IPS-NIHi7 (cell line): ENCODE data around the gene FOXC2.

Experiments used
- DNase-seq: peaks from one replicate; pipeline ENCODE4 v3.0.0; 2012; ENCODE audit warnings: mixed read lengths; ENCODE audit errors: extremely low spot score

Gene FOXC2

DNA sequence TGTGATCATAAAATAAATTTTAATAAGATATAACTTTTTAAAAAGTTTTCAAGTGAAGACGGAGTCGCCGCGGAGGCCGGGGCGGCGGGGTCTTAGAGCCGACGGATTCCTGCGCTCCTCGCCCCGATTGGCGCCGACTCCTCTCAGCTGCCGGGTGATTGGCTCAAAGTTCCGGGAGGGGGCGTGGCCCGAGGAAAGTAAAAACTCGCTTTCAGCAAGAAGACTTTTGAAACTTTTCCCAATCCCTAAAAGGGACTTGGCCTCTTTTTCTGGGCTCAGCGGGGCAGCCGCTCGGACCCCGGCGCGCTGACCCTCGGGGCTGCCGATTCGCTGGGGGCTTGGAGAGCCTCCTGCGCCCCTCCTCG, at the start of gene FOXC2:
Gene FOXC2 (plus strand): TSS at position 229 of the 365 bp plus-strand sequence. CDS start 507 bp downstream, outside the sequence.
- DNase-seq, result peak; percentile 86

DNA sequence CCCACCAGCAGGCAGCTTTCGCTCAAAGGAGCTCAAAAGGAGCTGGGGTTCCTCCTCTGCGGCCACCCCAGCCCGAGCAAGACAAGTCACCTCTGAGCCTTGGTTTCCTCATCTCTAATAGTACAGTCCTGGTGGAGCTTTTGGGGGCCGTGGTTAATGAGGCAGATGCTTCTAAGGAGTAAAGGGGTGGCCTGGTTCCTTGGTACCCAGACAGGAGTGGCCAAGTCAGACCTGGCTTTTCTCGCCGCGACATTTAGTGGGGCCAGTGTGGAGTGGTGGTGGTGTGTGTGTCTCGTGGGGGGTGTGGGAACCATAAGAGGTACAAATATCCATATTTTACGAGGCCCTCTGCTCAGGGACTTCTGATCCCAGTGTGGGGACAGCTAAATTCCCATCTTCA, 49.6 kb upstream of the FOXC2 start:
- DNase-seq, result no peak

DNA sequence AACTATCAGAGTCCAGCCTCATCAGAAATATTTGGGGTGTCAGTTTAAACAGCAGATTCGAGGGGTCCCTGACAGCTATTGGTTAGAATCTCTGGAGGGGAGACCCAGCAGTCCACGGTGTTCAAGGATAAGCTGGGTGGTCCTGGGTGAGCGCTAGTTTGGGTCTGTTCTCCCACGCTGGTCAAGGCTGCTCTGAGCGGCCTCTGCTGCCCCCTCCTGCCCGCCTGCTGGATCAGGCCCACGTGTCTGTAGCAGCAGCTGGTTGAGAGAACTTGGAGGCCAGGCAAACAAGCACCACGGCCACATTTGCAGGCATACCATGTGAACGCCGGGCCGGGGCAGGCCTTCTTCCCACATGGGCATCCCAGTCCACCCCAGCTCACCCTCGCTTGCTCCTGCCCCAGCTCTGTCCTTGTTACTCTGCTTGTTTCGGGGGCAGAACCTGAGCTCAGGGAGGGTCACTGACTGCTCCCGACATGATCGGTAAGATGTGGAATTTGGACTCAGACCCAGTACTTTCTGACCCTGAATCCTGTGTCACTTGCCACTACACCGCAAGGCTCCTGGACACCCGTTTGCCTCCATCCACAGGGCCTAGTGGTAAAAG, 48.9 kb upstream of the FOXC2 start:
- peak; percentile 76 for DNase-seq

DNA sequence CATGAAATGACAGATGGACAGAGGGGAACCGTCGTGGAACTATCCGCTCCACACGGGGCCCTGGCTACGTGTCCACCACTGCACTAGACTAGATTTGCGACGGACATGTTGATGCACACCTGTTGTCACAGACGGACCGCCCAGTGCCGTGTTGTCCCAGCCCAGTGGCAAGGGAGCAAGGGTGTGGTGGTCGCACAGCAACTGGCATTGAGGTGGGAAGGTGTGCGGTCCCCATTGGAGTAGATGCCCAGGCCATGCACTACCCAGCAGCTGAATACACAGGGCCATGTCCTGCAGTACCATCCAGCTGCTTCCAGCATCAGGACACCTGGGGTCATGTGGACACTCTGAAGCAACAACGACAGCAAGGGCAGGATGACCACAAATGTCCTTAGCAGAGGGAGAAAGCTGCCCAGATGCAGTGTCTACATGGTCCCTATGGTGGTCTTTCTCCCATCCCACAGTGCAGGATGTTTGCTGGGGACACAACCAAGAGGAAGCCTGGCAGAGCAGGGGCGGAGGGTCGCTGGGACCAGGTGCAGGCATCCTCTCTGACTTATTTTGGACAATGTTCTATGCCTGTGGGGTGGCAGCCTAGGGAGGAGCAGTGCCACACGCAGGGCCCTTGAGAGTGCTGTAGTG, 47.5 kb upstream of the FOXC2 start:
- DNase-seq, result no peak

DNA sequence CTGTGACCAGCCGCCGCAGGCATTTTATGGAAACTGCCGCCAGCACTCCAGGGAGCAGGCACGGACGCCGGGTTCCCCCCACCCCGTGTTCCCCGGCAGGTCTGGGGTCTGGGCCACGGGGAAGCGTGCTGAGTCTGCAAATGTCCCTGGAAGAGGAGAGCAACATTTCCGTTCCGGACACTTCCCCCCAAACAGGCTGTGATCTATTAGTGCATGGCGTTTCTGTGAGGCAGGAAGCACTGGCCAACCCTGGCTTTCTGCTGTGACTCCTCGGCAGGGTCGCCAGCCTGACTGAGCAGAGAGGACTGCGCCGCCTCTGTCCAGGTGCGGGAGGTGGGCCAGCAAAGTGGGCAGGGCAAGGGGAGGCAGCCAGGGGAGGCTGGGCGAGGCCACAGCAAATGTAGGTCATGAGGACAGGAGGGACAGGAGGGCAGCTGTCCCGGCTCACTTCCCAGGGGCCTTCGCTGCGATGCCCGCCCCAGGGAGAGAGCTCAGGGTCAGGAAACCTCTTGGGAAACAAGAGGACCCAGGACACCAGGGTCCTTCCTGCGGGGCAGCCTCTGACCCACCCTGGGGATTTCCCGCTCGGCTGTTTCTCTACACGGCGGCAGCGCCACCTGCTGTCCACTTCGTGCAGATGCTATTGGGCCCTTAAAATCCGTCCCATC, 46.8 kb upstream of the FOXC2 start:
- DNase-seq, result peak; percentile 83

DNA sequence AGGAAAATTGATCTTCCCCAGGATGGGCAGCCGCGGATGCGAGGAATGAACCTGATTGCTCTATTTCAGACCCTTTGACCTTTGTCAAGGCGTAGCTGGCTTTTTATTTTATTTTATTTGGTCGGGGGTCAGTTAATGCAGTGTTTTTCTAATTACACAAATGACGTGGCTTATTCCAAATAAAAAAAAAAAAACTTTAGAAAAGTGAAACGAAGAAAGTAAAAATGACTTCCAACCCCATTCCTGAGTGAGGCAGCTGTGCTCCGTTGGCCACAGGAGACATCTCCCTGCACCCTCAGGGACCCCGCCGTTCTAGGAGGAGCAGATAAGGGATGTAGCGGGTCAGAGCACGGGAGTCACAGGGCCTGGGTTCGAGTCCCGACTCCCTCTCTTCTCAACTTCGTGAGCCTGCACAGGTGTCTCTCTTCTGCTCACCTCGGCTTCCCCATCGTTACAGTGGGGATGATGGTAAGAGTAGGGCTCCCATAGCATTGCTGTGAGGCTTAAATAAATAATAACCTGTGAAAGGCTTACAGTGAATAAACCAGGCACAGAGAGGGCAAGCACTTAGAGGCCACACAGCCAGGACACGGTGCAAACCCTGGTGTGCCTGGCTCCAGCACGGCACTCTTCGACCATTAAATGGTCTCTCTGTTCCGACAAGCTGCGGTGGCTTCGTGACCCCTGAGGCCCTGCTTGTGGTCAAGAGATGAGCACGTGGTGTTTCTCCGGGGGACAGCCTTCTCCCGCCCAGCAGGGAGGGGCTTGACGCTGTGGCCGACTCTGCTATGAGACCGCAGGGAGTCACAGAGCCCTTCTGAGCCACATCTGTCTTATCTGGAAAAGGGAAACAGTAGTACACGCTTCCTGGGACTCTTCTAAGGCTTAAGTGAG, 46.1 kb upstream of the FOXC2 start:
- no peak for DNase-seq

DNA sequence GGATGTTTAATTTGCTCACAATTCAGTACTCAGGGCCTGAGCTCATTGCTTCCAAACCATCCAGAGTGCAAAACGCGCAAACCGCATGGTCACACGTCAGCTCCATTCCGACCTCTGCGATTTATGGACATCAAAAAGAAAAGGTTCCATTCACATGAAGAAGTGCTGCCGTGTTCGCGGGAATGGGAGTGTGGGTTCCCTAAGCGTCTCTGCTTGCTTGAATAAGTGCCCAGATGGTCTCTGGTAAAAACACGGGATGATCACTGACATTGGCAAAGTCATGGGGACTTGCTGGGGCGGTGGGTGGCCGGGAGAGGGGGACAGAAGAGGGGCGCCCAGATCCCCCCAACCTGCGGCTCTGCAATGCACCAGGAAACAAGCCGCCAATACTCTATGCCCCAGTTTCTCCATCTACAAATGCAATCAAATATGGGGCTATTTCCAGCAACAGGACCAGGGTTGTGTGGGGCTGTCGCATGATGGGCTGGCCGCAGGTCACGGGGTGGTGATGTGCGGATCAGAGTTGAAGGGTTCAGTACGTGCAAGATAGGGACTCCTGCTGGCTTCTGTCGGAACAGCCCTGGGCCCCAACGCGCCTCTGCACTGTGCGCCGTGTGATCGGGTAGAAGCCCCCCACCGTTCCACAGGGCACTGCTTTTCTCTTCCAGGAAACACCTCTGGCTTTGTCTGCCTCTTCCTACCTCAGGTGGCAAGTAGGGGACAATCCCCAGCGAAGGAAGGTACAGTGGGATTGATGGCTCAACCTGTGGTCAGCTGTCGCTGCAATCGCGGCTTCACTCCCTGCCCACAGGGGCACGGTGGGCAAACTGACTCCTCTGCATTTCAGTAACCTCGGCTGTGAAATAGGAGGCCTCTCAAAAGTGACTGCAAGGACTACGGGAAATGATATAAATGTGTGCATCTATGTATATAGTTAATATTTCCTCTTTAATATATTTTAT, 45.1 kb upstream of the FOXC2 start:
- no peak for DNase-seq

DNA sequence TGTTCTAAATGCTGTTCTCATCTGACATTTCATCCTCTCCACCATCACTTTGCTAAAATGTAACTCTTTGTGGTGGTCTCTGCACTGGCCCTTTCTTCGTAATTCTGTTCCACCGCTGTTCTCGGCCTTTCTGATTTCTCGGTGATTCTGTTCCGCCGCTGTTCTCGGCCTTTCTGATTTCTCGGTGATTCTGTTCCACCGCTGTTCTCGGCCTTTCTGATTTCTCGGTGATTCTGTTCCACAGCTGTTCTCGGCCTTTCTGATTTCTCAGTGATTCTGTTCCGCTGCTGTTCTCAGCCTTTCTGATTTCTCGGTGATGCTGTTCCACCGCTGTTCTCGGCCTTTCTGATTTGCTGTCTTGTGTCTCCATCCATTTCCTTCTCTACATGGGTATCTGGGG, 44.0 kb upstream of the FOXC2 start:
- DNase-seq, result no peak

DNA sequence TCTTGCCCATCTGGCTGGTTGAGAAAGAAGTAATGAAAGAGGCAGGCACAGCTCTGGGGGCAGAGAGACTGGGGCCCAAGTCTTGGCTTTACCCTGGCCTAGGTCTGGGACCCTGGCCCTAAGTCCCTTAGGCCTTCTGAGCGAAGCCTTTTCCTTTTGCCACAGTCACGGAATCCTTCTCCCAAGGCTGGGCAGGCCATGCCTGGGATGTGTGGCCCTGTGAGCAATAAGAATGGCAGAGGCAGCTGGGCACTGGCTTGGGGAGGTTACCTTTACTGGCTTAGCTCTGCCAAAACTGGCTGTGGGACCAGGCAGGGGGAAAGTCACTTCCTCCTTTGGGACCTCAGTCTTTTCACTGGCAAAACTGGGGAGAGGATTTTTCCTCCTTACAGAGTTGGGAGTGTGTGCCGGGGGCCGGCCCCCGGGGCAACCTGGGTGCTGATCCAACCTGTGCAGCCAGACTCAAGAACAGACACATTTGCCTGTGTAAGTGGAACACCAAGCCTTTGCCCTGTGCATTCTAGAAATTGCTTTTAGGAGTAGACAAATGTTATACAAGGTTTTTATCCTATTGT, 43.4 kb upstream of the FOXC2 start:
- no peak for DNase-seq

DNA sequence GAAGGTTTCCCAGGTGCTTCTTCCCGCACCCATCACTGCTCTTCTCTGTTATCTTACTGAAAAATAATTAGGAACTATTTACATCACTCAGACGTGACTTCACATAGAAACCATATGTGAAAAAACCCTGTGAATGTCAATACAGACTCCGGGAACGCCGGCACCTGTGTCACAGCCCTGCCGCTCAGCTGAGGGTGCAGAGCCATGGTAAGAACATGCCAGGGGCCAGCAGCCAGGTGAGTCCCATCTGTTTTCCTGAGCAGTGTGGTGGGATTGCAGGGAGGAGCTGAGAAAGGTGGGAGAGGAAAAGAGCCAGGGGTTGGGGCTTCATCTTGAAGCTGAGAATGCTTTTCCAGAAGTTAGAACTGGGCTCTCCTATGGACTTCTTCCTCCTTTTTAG, 42.6 kb upstream of the FOXC2 start:
- no peak for DNase-seq

DNA sequence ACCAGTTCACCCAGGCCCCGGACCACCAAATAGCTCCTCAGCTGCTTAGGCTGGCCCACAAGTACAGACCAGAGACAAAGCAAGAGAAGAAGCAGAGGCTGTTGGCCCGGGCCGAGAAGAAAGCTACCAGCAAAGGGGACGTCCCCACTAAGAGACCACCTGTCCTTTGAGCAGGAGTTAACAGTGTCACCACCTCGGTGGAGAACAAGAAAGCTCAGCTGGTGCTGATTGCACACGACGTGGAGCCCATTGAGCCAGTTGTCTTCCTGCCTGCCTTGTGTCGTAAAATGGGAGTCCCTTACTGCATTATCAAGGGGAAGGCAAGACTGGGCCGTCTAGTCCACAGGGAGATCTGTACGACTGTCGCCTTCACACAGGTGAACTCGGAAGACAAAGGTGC, 40.9 kb upstream of the FOXC2 start:
- DNase-seq, result no peak

DNA sequence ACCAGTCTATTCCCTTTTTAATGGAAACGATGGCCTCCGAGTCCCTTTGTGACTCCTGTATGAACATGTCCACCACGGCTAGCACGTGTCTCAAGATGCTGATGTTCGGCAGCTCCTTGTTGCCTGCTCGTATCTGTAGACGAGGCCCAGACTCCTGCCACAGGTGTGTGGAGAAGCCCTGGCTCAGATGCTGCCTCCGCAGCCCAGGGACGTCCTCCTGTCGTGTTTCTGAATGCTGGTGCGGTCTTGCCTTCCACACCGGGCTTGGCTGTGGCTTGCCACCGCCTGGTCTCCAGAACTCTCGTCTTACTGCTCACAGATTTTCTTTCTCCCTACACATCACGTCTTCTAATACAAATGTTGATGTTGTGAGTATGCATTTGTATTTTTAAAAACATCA, 39.3 kb upstream of the FOXC2 start:
- no peak for DNase-seq

DNA sequence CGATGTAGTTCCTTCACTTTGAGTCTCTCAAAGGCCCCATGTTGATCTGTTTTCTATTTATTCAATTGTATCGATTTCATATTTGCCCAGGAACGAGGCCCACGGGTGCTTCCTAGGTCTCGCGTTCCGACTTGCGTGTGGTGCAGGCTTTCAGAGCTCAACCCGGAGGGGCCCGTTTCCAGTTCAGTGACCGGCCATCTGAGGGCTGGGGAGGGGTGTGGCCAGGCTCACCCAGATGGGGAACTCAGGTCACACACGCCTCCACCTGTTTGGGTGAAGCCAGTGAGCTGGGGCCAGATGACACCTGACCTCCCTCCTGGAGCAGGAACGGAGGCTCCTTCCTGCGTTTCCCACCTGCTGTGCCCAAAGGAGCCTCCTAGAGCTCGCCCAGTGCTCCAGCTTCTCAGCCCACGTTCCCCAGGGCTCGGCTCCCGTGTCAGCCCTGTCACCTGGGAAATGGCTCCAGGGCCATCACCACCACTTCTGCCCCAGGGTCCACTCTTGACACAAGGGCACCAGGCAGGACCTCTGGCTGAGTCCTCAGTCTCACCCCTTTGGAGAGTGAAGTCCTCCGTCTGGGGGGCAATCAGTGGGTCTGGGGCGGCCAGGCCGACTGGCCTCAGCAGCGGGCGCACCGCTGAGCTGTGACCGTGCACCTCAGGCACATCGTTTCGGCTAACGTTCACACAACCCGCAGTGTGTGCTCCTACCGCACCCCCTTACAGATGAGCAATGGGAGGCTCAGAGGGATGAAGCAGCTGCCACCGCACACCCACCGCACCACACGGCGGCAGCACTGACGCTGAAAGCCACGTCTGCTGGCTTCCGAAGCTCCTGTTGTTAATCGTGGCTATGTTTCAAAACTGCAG, 38.3 kb upstream of the FOXC2 start:
- DNase-seq, result no peak

DNA sequence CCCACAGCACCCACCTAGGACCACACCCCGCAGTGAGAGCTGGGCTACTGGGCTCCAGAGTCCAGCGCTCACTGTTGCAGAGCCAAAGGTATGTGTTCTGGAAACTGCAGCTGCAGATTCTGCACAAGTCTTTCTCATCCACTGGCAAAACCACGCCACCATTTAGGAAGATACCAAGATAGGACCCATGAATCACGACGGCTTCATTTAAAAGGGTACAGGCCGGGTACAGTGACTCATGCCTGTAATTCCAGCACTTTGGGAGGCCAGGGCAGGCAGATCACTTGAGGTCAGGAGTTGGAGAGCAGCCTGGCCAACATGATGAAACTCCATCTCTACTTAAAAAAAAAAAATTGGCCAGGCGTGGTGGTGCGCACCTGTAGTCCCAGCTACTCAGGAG, 37.5 kb upstream of the FOXC2 start:
- DNase-seq, result no peak

DNA sequence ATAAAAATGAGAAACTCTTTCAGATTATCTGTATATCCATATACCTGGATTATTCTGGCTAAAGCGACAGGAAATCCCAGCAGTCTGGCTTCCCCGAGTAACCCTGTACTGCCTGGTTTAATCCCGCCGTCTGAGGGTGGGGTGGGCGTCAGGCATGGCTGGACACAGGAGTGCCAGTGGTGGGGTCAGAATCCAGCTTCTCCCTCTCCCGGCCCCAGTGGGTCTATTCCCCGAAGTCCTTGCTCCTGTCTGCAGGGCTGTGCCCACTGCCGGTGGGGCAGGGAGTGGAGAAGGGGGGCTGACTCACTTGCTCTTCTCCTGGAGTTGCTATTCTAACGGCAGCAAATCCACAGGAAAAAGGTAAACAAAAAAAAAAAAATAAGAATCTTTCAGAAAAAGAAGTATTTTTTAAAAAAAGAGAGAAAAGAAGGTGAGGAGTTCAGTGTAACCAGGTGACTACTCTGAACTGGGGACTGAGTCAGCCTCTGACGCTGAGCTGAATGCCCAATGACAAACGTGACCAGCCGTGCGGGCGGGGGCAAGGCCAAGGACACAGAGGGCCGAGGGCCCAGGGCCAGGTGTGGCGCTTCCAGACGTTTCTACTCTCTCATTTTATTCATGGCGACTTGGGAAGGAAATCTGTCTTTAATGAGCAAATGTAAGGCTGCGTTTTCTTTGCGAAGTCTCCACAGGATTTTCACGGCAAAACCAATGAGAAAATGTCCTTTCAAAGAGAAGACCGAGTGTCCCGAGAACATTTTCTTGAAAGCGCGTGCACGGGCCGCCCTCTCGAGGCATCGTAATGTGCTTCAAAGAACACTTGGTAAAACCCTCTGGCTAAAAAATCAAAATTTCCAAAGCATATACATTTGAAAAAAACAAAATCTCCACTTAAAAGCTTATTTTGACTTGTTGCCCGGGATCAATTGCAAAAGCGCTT, 36.1 kb upstream of the FOXC2 start:
- DNase-seq, result no peak

DNA sequence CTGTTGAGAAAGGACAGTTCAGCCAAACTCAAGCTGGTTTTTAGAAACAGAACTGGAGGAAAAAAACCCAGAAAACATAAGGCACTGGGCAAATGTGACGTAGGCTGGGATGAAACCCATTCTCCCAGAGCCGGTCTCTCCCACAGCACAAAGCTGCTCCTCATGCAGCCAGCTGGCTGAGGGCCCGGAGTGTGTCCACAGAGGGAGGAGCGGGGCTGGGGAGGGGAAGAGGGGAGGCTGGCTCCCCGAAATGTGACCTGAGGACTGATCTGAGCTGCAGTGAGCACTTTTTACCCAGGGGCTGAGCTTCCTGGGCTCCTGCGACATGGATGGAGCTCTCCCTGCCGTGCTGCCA, 35.5 kb upstream of the FOXC2 start:
- DNase-seq, result no peak

DNA sequence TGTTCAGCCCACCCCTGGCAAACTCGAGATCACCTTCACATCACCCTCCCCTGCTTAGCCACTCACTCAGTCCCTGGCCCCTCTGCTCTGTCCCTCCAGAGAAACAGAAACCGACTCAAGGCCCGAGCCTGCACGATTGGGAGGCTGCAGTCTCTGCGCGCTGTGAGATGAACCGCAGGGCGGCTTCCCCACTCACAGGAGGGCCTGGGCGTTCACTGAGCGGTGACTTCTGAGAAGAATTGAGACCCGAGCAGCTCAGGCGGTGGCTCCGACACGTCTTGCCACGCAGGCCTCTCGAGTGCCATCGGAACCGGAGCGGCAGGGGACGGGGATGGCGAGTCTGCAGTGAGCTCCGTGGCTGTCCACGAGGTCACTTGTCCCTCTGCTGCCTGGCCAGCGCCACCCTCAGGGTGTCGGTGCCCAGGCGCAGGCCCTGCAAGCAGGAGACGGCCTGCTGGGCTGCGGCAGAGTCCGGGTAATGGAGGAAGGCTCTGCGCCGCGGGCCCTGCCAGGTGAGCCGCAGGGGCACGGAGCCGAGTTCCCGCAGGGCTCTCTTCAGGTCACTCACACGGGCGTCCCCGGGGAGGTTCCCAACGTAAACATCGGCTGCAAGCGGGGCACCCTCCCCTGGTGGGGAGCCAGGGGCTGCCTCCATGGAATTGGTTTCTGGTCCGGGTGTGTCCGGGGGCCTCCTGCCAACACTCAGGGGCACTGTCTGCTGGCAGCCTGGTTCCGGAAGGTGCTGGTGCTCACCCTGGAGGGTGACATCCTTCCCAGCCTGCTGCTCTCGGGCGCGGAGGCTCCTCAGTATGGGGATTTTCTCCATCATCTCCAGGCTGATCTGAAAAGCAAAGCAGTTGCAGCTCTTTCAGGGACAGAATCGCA, 34.7 kb upstream of the FOXC2 start:
- DNase-seq, result no peak

DNA sequence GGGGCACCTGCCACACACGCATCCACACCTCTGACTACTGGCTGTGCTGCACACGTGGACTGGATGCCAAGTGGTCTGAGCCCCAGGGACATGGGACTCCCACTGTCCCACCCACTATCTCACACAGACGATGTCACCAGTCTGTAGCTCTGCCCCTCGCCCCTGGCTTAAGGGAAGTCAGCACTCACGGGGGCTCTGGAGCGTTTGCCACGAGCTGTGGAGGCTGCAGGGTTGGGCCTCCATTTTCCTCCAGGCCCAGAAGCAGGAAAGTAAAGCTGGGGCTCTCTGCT, 34.2 kb upstream of the FOXC2 start:
- no peak for DNase-seq
